SW 1271 (cell line): ENCODE measurements around the gene RAPGEF5.

Experiments
- DNase-seq, 2 experiments: peaks; one replicate each; lab custom pipeline; 2025; lab: John Stamatoyannopoulos, UW

Gene RAPGEF5

DNA sequence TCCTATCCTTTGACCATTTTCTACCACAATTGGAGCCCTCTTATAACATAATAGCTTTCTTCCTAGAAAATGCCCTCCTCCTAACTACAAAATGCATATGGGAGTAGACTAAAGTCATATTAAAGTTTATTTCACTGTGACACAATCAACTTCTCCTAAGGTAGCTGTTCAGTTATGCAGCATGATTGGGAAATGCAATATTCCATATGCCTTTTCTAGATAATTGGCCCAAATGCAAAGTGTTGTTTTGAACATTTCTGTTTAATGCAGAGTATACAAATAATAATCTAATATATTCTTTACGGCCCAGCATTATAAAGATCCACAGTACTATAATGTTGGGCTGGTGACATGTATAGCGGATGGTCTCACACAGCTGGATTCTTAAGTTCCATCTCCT, 205.1 kb downstream of the RAPGEF5 start:
- no peak for DNase-seq

DNA sequence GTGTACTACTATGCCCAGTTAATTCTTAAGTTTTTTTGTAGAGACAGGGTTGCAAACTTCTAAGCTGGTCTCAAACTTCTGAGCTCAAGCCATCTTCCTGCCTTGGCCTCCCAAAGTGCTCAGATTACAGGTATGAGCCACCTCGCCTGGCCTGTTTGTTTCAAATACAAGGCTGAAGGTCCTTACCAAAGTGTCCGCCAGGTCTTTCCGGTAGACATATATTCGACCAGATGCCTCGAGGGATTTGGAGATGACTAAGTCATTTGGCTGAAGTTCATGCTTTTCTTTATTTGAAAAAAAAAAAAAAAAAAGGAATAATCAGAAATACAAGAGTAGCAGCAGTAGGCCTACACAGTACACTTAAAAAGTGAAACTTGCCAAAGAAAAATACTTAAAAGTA, 206.7 kb downstream of the RAPGEF5 start:
- no peak for DNase-seq

DNA sequence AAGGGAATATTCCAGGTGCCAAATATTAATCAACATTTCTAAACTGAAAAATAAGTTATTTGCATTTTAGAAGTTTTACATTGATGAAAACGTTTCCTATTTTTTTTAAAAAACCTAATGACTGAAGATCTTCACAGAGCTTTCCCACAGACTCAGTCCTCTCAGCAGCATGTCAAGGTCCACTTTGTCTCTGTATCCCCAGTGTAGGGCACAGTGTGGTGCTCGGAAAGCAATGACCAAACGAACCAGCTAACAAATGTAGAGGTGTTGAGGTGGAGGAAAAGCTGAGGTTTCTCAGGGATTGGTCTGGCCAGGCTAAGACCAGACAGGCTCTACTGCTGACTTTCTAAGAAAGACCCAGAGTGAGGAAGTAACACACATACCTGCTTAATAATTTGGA, 209.1 kb downstream of the RAPGEF5 start:
- DNase-seq: no peak

- no peak for DNase-seq
Observed at GRCh38 chr7:22146961-22147512, 209.9 kb downstream of the RAPGEF5 start.

GRCh38 chr7:22144950-22145349, 212.0 kb downstream of the RAPGEF5 start:
- no peak for DNase-seq

DNA sequence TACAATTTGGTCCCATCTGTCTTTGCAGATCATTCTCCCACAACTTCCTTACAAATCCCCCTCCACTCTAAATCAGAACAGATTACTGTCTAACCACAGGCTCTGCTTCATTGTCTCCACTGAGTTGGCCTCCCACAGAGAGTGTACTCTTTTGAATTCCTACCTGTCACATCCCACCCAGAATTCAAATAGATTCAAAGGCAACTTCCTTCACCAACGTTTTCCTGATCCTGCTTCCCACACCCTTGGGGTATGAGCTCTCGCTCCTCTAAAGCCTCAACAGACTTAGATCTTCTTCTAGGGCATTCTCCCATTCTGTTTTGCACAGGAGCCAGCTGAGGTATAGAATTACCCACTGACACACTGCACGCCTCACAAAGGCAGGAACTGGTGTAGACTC, 213.5 kb downstream of the RAPGEF5 start:
- DNase-seq: no peak

DNA sequence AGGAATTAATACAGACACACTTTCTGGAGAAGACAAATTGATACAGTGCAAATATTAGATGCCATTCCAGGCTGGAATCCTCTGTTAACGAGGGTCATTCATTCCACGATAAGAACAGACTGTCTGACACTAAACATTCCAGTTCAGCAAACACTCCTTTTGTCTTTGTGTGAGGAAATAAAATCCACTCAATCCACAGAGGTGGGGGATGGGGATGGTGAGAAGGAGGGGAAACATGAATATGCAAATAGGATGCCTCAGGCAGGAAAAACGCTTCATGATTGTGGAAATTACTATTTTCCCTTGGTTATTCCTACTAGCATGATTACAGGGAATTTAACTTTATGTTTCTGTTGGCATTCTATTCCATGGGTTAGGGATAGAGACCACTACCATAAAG, 214.4 kb downstream of the RAPGEF5 start:
- no peak for DNase-seq

DNA sequence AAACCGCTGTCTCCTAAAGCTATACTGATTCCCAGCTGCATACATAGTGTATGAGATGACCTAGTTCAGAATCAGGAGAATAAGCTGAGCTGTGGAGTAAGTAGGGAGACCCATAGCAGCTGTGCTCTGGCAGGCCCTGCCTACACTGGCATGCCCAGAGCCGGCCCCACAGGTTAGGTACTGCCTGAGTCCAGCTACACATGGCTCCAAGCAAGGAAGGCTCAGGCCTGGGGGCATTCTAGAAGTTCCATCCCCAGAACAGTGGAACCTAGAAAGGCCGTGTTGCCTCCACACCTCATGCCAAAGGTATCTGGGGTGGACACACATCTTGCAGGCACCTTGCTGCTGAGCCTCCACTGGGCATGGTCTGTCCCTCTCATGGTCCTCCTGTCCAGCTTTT, 215.6 kb downstream of the RAPGEF5 start:
- no peak for DNase-seq

DNA sequence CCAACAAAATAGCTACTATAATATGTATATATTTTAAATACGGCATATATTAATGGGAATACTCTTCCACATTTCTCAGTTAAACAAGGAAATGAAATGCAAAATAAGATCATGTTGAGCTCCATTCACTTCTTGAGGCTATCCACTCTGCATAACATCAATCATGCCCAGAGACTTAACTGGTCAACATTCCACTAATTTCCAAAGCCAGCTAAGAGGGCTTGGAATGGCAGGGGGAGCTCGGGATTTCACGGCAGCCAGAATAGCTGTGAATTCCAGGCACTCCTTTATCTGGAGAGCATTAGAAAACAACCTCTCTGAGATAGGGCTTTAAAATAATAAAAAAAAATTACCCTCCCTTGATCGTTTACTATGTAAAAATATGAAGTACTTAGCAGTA, 216.4 kb downstream of the RAPGEF5 start:
- no peak for DNase-seq

DNA sequence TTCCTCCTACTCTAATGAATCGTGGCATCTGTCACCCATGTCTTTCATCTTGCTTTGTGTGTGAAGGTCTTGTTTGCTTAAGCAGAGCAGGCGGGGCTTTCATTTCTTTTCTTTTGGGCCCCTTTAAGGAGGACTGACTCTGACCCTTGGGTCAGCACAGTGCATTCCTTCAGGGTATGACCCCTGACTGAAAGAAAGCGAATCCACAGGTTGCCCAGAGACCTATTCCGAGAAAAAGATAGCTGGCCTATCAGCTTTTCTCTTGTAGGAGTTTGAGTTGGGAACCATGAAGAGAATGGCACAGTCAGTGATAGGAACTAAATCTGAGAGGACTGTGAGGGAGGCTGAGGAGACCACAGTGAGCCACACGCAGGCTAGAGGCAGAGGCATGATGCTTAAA, 218.1 kb downstream of the RAPGEF5 start:
- DNase-seq: no peak

DNA sequence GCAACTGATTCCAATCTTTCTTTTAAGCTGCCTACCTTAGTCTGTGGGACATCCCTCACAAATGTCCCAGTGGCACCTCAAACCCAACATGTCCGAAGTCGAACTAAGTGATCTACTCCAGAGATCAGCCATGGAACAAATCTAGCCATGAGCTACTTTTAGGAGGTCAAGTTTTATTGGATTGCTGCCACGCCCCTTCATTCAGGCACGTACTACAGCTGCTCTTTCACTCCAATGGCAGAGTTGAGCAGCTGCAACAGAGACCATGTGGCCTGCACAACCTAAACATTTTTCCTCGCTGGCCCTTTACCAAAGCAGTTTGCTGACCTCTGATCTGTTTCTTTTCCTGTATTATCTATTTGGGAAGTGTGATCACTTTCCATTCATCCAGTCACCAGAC, 218.8 kb downstream of the RAPGEF5 start:
- DNase-seq: no peak

DNA sequence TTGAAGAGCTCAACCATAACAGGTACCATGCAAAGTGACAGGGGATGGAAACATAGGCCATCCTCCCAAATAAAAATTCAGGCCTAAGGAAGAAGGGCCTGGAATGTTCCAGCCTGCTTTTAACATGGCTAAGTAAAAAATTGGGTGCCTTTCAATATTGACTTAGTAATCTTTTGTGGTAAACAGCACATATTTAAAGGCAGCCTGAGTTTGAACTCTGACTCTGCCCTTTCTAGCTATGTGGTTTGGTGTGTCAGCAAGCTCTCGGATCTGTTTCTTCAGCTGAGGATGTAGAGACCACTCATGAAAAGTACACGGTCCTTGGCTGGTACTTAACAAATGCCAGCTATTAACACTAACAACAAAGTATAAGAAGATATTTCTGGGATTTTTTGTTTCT, 219.5 kb downstream of the RAPGEF5 start:
- no peak for DNase-seq

GRCh38 chr7:22137026-22137425, 219.9 kb downstream of the RAPGEF5 start:
- DNase-seq: no peak

GRCh38 chr7:22129819-22130580, 227.0 kb downstream of the RAPGEF5 start:
- DNase-seq: no peak

- DNase-seq: no peak
Observed at GRCh38 chr7:22129166-22129565, 227.8 kb downstream of the RAPGEF5 start.

DNA sequence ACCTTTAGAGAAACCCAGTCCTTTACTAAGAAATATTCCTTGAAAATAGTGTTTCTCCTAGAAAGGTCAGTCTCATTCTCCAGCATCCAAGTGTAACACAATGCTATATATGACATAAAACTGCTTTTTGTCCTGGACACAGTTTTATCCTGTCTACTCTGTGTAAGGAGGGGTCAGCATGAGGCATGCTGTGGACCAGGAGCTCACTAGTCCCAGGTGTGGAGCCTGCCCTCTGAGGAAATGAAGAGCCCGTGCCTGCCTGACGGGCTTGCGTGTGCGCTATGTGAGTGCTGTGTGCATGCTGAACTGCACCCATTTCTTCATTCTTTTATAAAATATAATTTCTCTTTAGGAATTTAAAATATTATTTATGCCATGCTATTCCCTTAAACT, 228.4 kb downstream of the RAPGEF5 start:
- no peak for DNase-seq

DNA sequence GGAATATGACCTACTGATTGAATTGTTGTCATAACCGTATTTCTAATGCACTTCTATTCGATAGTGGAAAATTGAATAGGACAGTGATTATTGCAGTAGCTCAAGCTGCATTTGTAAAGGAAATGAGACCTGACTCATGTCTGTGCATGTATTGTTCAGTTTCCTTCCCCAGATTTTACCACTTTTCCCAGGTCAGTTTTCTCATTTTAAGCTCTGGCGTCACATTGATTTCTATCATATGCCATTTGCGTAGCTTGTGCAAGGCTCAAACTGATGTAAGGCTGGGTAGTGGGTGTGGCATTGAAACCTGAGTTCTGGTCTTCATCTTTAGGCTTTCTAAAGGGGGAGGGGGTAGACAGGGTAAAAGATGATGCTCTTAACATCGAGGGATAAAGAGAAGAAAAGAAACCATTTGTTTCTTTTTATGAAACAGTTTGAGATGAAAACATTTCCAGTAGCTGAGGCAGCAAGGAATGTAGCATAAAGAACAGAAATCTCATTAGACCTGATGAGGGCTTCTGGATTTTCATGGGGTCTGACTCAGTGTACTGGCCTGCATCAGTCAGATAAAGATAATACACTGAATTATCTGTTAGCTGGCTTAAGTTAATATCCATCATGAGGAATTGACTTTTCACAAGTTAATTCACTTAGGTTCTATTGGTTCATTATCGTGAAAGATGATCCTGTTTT, 229.0 kb downstream of the RAPGEF5 start:
- no peak for DNase-seq

DNA sequence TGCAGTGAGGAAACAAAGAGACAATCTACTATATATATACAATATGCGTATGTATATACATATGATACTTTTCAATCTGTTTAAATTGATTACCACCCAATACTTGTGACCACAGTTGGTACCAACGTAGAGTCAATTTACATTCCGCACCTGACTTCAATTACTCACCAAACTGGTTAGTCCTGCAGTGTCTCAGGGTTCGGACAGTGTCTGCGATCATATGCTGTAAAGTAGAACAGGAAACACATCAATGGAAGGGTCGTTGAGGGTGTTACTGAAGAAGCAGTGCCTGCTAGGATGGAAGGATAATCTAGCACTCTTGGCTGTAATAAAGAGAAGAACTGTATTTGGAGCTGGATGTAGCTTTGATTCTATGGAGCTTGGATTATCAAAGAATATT, 231.5 kb downstream of the RAPGEF5 start:
- DNase-seq: no peak

DNA sequence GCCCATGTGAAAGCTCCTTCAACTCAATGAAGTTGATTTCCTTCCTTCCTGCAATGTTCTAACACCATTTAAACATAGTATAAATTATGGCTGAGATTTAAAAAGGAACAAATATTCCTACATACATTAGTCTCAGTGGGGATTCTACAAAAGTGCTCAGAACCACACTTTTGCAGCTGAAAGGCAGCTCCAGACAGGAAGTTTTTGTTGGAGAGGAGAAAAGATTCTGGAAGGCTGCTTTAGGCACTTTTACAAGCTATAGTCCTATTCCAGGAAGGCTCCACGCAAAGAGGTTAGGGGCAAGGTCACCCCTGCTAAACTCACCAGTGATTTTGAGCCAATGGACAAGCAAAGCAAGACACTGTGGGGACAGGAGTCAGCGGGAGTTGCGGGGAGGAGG, 232.0 kb downstream of the RAPGEF5 start:
- DNase-seq: no peak

DNA sequence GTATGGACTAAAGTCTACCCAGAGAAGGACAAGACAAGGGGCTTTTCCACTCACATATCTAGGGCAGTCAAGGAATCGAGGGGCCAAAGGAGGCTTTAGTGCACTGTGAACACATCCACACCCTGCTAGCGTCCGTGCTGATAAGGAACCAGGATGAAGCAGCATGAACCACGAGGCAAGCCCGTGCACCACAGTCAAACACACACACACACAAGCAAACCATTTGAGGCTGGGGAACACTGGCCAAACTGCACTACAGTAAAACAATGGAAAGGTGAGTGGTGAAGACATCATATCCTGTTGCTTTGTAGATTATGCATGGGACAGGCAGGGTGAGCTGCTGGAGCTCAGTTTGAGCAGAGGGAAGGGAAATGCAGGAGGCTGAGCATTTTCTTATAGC, 233.8 kb downstream of the RAPGEF5 start:
- no peak for DNase-seq

GRCh38 chr7:22121702-22122474, 235.1 kb downstream of the RAPGEF5 start:
- no peak for DNase-seq

GRCh38 chr7:22120391-22121053, 236.4 kb downstream of the RAPGEF5 start:
- no peak for DNase-seq
